Gastrocnemius medialis (tissue), 4 donors: ENCODE data around the gene SEPHS1. TPM values are rescaled to one million over a fixed set of nuclear protein-coding genes. Genes with fewer than 3 reads are reported as not detected.

Experiments
- ATAC-seq, 2 donors: fragments of 150-250 bp; one replicate each; pipeline ENCODE4 v1.9.1; 2016
- DNase-seq, 2 donors: peaks; one replicate each; pipeline ENCODE4 v3.0.0-alpha.2; 2019
- H3K27ac ChIP-seq, 4 donors: fragments of 200-600 bp; sonication (generic); 1 replicate in 1 of 4; 2 replicates in 3 of 4; pipeline ENCODE4 v1.5.1; 2016 to 2018; ENCODE audit warnings: mild to moderate bottlenecking in 2 of 4, moderate library complexity in 1 of 4
- H3K27me3 ChIP-seq, 3 donors: fragments of 200-600 bp; sonication (generic) in 2 of 3; 1 replicate in 1 of 3; 2 replicates in 2 of 3; pipeline versions ENCODE4 v1.5.1 to v1.6.0; 2016 to 2019; ENCODE audit warnings: mild to moderate bottlenecking in 1 of 3, moderate library complexity in 1 of 3
- H3K36me3 ChIP-seq, 2 donors: fragments of 200-600 bp; sonication (generic) in 1 of 2; one replicate each; pipeline ENCODE4 v1.5.1; 2017 to 2018
- H3K4me1 ChIP-seq, 2 donors: fragments of 200-600 bp; sonication (generic) in 1 of 2; one replicate each; pipeline ENCODE4 v1.5.1; 2016 to 2017; ENCODE audit warnings: mild to moderate bottlenecking in 2 of 2
- H3K4me3 ChIP-seq, 4 donors: fragments of 200-600 bp; sonication (generic) in 3 of 4; 1 replicate in 1 of 4; 2 replicates in 3 of 4; pipeline ENCODE4 v1.5.1; 2016 to 2019; ENCODE audit warnings: mild to moderate bottlenecking in 2 of 4
- H3K9me3 ChIP-seq, 3 donors: fragments of 200-600 bp; sonication (generic) in 2 of 3; 1 replicate in 1 of 3; 2 replicates in 2 of 3; pipeline ENCODE4 v1.5.1; 2016 to 2019
- CTCF ChIP-seq, 5 experiments: fragments of 450-650 bp in 3 of 5; fragments of 200-600 bp in 2 of 5; sonication (generic) in 2 of 5; IDR thresholded peaks in 4 of 5; conservative IDR thresholded peaks in 1 of 5; 1 replicate in 4 of 5; 2 replicates in 1 of 5; pipeline ENCODE4 v1.5.1; 2016 to 2019; ENCODE audit warnings: antibody characterized with exemption in 5 of 5, mild to moderate bottlenecking in 3 of 5, moderate library complexity in 3 of 5
- POLR2A ChIP-seq, 2 donors: fragments of 450-650 bp; IDR thresholded peaks; one replicate each; pipeline ENCODE4 v1.6.1; 2017; ENCODE audit warnings: antibody characterized with exemption in 2 of 2, mild to moderate bottlenecking in 2 of 2, moderate library complexity in 2 of 2
- in situ Hi-C, 4 donors: fragments of 200-750 bp; cut with MboI; loops; one replicate each; pipeline versions ENCODE4 v1.15.0 to v1.8.0; 2017; ENCODE audit warnings: low sequenced_read_pairs in 4 of 4
- intact Hi-C: fragments of 100-400 bp; cut with DNase I; formaldehyde crosslinking; loops from one replicate; pipeline ENCODE4 v1.15.1; 2023; ENCODE audit warnings: low total_unique reads
- total RNA-seq, 4 donors: library from RNA; depleted of rRNA; stranded (reverse); fragments of >200 nt; gene quantifications; one replicate each; pipeline versions ENCODE4 v1.1.0 to v1.2.3, GENCODE V29; 2016

The SEPHS1 gene
- total RNA-seq, 4 donors from 2014 or later: 22.4 to 29.7 (median 27.9) TPM

GRCh38 chr10:13393640-13394039, 45.5 kb upstream of the SEPHS1 start:
- DNase-seq: no peak
- intact Hi-C loops: no loop called here
- in situ Hi-C loops: no loop called here

GRCh38 chr10:13392701-13393100, 44.6 kb upstream of the SEPHS1 start:
- intact Hi-C loops: no loop called here
- H3K27me3 ChIP-seq: no peaks in the 10 kb centered on the region
- no peaks in the 10 kb centered on the region for H3K9me3 ChIP-seq
- in situ Hi-C loops: no loop called here
- H3K4me3 ChIP-seq: no peak overlapping the region
- H3K4me1 ChIP-seq: peaks cover 0 to 3% of the 10 kb centered on the region in 2 donors
- H3K36me3 ChIP-seq: no peaks in the 10 kb centered on the region
- TF ChIP-seq CTCF (IDR thresholded peaks at IDR 0.05 in 4 of 5, conservative IDR thresholded peaks at IDR 0.05 in 1 of 5) (no peak), POLR2A (IDR thresholded peaks at IDR 0.05) (no peak)
- H3K27ac ChIP-seq: no peak overlapping the region
- no peak for ATAC-seq
- DNase-seq: no peak

More at GRCh38 chr10:13393640-13394039, 45.5 kb upstream of the SEPHS1 start:
- no peaks in the 10 kb centered on the region for H3K9me3 ChIP-seq
- H3K27ac ChIP-seq: no peak overlapping the region
- H3K27me3 ChIP-seq: no peaks in the 10 kb centered on the region
- H3K4me3 ChIP-seq: no peak overlapping the region
- peaks cover 0 to 3% of the 10 kb centered on the region in 2 donors for H3K4me1 ChIP-seq
- no peaks in the 10 kb centered on the region for H3K36me3 ChIP-seq
- no peak for ATAC-seq
- TF ChIP-seq CTCF (IDR thresholded peaks at IDR 0.05 in 4 of 5, conservative IDR thresholded peaks at IDR 0.05 in 1 of 5): no peak
- TF ChIP-seq POLR2A (IDR thresholded peaks at IDR 0.05): no peak

- no peaks in the 10 kb centered on the region for H3K9me3 ChIP-seq
- intact Hi-C loops (no loop called here), in situ Hi-C loops (no loop called here)
- DNase-seq (no peak), ATAC-seq (peak in 1 of 2 donors; percentile 36)
- H3K4me1 ChIP-seq: peaks cover 0 to 3% of the 10 kb centered on the region in 2 donors
- H3K27ac ChIP-seq: peak overlapping the region; percentile 15 to 45 (median 38)
- H3K36me3 ChIP-seq: no peaks in the 10 kb centered on the region
- no peaks in the 10 kb centered on the region for H3K27me3 ChIP-seq
- peak overlapping the region; percentile 6 to 40 (median 26) for H3K4me3 ChIP-seq
- TF ChIP-seq CTCF (IDR thresholded peaks at IDR 0.05 in 4 of 5, conservative IDR thresholded peaks at IDR 0.05 in 1 of 5): no peak
- peak in 1 of 2 donors; percentile 12 for TF ChIP-seq POLR2A (IDR thresholded peaks at IDR 0.05)
Measured at GRCh38 chr10:13390604-13391522, 42.8 kb upstream of the SEPHS1 start.

- peaks cover 0 to 11% (median 5%) of the 10 kb centered on the region in 3 donors for H3K27me3 ChIP-seq
- H3K4me1 ChIP-seq: peaks cover 0 to 3% of the 10 kb centered on the region in 2 donors
- H3K36me3 ChIP-seq: no peaks in the 10 kb centered on the region
- ATAC-seq (no peak), DNase-seq (no peak)
- intact Hi-C loops (no loop called here), in situ Hi-C loops (no loop called here)
- H3K9me3 ChIP-seq: no peaks in the 10 kb centered on the region
- no peak for TF ChIP-seq CTCF (IDR thresholded peaks at IDR 0.05 in 4 of 5, conservative IDR thresholded peaks at IDR 0.05 in 1 of 5)
- H3K27ac ChIP-seq: no peak overlapping the region
- H3K4me3 ChIP-seq: no peak overlapping the region
Measured at GRCh38 chr10:13388478-13389230, 40.6 kb upstream of the SEPHS1 start.
